8988T (cell line): ENCODE measurements around the gene PARD3B.

Experiments
- DNase-seq: peaks from one replicate; pipeline ENCODE4 v3.0.0; 2011

The PARD3B gene

DNA sequence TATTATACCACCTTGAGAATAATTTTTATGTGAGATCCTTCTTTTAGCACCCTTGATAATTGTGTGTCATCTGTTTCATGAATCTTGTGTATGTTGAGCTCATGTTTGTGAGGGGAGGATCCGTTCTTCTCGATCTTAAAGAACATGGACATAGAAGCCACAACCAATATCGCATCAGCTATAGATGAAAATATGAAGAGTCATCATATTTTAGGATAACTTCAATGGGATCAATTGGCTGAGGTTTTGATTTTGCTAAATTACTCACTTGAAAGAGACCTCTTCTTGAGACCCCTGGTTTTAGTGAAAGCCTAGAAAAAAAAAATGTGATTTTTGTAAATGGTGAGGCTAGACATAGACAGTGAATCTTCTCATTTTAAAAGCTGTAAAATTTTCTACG, 751.7 kb downstream of the PARD3B start:
- no peak for DNase-seq

- no peak for DNase-seq
These were observed 752.1 kb downstream of the PARD3B start for GRCh38 chr2:205297368-205297767.

- DNase-seq, result no peak
These were observed 752.6 kb downstream of the PARD3B start for GRCh38 chr2:205297846-205298245.

- no peak for DNase-seq
These were observed 765.9 kb downstream of the PARD3B start for GRCh38 chr2:205311201-205311600.

- DNase-seq, result no peak
These were observed 776.0 kb downstream of the PARD3B start for GRCh38 chr2:205321231-205321630.

GRCh38 chr2:205323929-205324328, 778.7 kb downstream of the PARD3B start:
- no peak for DNase-seq

GRCh38 chr2:205324355-205324754, 779.1 kb downstream of the PARD3B start:
- DNase-seq, result no peak

DNA sequence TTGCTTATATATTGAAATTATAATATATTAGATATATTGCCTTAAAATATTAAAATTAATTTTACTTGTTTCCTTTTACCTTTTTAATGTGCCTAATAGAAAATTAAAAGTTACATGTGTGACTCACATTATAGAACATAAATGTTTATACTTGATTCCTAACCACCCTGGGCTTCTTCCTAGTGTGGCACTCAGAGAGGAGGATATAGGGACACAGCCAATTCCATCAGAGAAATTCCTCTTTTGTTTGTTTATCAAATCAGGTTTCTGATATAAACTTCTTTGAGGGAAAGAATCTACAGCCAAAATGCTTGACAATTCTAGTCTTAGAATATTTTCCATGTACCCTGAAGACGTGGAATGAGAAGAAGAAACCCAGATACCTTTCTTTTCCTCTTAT, 788.1 kb downstream of the PARD3B start:
- DNase-seq, result no peak

DNA sequence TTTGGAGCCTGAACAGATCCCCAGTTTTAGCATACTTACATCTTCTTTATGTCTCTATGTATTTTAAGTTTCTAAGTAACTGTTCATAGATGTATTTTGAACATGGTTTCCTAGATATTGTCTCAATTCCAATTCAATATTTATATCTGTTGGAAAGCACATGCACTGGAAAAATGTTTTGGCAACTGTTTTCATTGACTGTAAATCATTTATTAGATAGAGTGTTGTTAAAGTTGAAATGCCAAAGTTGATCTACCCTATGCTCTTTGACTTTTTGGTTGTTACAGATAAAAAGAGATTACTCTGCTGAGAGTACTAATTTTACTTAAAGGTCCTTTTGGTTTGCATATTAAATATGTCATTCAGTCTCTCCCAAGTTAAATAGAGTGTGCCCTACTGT, 792.0 kb downstream of the PARD3B start:
- DNase-seq, result no peak

GRCh38 chr2:205338156-205338555, 792.9 kb downstream of the PARD3B start:
- no peak for DNase-seq

DNA sequence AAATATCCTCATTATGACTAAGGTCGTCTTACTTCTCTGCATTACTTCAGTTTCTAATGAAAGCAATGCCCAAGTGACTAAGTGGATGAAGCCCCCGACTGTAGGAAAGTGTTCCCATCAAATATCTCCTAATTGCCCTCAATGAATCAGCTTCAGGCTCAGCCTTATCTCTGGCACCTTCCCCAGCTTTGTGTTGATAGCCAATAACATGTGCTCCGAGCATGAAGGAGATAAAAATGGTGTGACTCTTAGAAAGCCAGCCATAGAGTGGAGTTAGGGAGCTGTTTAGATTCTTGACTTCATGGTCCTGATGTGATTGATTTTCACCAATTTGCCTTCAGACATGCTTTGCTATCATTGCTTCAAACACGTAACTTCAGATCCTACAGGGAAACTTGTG, 797.8 kb downstream of the PARD3B start:
- DNase-seq, result no peak

GRCh38 chr2:205346649-205347048, 801.4 kb downstream of the PARD3B start:
- DNase-seq, result no peak

GRCh38 chr2:205347899-205348298, 802.6 kb downstream of the PARD3B start:
- DNase-seq, result no peak

GRCh38 chr2:205352094-205352493, 806.8 kb downstream of the PARD3B start:
- DNase-seq, result no peak

DNA sequence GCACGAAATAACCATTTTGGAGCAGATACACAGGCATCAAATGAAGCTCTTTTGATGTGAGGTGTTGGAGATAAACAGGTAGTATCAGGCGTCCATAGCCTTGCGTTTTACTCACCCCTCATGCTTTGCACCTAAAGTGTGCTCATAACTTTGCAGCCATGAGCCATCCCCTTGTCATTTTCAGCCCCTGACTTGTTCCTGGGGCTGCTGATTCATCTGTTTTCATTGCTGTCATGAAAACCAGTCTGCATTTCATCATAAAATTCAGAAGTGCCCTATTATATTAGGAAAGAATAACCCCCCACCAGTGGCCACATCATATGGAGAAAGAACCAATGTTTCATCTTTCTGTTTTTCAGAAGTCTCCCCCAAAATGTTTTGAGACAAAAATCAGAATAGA, 807.3 kb downstream of the PARD3B start:
- DNase-seq, result no peak

DNA sequence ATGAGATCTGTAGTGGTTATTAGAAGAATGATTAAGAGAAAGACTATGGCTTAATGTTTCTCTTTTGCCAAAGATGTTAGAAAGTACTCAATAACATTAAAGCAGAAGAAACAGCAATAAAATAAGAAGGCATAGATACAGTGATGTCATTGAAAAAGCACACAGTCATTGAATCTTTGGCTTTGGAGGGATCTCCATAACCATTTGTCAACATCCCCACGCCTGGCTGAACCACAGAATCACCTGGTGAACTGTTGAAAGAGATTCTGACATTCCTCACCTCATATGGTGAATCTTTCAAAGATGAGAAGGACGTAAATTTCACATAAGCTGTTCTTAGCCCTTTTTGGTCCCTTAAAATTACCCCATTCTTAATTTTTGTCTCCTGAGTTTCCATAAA, 812.5 kb downstream of the PARD3B start:
- no peak for DNase-seq

DNA sequence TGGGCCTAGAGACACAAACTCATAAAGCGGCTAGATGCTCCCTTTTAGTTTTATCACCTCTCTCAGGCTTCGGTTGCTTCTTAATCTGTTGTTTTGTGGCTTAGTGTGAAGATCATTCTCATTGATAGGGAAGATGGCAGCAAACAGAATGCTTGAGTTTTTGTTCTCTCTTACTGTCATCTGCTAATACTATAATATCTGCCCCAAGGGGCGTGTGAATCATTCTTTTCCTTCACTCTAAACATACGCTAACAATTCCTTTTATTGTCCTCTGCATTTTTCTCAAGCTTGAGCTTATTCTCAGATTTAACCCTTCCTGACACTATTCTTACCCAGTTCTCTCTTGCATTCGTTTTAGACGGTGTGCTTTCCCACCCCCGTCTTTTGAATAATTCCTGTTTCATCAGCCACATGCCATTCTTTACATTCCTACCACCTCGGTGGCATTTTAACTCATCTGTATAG, 813.1 kb downstream of the PARD3B start:
- no peak for DNase-seq

- no peak for DNase-seq
These were observed 816.0 kb downstream of the PARD3B start for GRCh38 chr2:205361272-205361671.

DNA sequence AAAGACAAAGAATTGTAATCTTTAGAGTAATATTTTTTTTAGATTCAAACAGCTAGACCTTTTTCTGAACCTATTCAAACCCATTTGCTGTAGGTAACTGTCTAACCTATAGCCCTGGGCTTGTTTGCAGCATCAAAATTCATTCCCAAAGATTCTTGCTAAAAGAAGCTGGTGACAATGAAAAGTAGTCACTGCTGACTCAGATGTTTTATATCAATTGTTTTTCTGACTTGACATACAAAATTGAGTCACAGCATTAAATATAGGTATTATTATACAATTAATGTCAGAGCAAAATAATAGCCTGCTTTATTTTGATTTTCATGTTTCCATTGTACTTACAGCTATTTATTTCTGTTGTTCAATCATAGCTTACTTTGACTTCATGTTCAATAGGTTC, 816.7 kb downstream of the PARD3B start:
- no peak for DNase-seq

GRCh38 chr2:205364261-205364660, 819.0 kb downstream of the PARD3B start:
- no peak for DNase-seq

DNA sequence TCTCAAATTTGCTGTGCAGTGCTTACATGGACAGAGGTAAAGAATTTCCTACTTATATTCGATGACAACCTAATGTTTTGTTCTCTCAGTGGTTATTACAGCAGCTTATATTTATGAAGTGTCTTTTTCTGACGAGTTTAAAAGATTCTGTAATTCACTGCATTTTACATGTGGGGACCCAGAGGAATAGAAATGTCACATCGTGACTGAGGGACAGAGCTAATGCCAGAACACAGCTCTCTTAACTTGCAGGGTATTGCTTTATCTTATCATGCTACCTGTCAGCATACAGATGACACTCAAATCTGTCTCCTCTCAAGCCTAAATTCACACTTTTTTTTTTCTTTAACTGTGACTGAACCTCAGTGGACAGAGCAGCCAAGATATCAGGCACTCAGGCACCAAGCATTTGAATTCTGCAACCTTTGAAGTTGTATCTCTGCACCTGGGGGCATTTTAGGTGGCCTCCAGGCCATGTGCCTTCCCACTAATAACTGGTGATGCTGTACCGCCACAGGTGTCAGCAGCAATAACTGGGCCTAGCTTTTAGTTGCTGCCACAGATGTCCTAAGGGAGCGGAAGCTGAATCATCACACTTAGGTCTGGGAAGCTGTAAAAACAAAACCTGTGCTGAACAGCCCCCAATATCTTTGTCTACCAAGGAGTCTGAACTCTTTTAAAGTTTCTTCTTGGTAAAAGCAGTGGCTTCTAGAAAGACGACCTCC, 821.2 kb downstream of the PARD3B start:
- DNase-seq, result no peak

DNA sequence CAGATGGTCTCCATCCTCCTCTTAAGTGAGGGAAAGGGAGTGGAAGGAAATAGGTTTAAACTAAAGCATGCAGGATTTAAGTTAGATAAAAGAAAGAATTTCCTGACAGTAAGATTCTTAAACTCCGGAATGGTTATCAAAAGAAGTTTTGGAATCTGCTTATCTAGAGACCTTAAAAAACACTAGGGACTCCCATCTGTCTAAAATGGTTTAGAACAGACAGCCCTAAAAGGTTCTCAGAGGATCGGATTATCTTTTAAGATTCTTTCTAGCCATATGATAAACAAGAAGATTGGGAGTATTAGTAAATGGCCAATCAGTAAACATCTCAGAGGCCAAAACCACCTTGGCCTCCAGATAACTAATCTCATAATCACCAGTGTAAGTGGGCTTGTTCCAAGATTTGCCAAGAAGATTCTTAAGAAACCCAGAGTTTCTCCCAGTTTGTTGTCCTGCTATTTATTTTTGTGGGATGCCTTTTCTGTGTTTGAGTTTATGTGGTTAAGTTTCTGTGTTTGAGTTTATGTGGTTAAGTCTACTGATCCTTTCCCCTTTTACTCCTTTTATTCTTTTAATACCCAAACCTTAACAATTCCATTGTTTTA, 822.2 kb downstream of the PARD3B start:
- DNase-seq, result no peak

GRCh38 chr2:205369813-205370212, 824.5 kb downstream of the PARD3B start:
- DNase-seq, result no peak

GRCh38 chr2:205370726-205371125, 825.5 kb downstream of the PARD3B start:
- DNase-seq, result no peak

DNA sequence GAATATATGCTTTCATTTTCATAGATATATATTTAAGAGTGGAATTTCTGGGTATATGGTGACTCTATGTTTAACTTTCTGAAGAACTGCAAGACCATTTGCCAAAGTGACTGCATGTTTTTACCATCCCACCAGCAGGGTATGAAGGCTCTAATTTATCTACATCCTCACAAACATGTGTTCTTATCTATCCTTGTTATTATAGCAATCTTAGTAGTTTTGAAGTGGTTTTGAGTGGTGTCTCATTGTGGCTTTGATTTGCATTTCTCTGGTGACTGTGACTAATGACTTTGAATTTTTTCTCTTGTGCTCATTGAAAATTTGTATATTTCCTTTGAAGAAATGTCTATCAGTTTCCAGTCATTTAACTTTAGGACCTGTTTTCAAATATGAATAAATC, 826.9 kb downstream of the PARD3B start:
- no peak for DNase-seq
